Muscle layer of colon (tissue), 2 donors: ENCODE measurements around the gene CDKN2B-AS1.

ENCODE experiments used
- H3K27ac ChIP-seq: one replicate; pipeline ENCODE4 v1.7.0; 2013; ENCODE audit warnings: low read depth, mild to moderate bottlenecking, low read length, moderate library complexity
- H3K27me3 ChIP-seq, 2 donors: one replicate each; pipeline ENCODE4 v1.7.0; 2013; ENCODE audit warnings: low read length in 2 of 2, mild to moderate bottlenecking in 2 of 2; ENCODE audit not compliant: insufficient read depth in 2 of 2, control insufficient read depth in 1 of 2
- H3K36me3 ChIP-seq: one replicate; pipeline ENCODE4 v1.7.0; 2013; ENCODE audit warnings: mild to moderate bottlenecking, low read length; ENCODE audit not compliant: insufficient read depth
- H3K4me1 ChIP-seq: one replicate; pipeline ENCODE4 v1.7.0; 2013; ENCODE audit warnings: mild to moderate bottlenecking, low read length; ENCODE audit not compliant: insufficient read depth
- H3K4me3 ChIP-seq, 2 donors: one replicate each; pipeline ENCODE4 v1.7.0; 2013; ENCODE audit warnings: low read length in 2 of 2, low read depth in 1 of 2, mild to moderate bottlenecking in 1 of 2, moderate library complexity in 1 of 2
- H3K9ac ChIP-seq: one replicate; pipeline ENCODE4 v1.7.0; 2013; ENCODE audit warnings: low read length
- H3K9me3 ChIP-seq: one replicate; pipeline ENCODE4 v1.7.0; 2013; ENCODE audit warnings: mild to moderate bottlenecking, low read length
- donor health status: abdominal sarcoma.
- donor health status: Adenocarcinoma of cecum.

The CDKN2B-AS1 gene

DNA sequence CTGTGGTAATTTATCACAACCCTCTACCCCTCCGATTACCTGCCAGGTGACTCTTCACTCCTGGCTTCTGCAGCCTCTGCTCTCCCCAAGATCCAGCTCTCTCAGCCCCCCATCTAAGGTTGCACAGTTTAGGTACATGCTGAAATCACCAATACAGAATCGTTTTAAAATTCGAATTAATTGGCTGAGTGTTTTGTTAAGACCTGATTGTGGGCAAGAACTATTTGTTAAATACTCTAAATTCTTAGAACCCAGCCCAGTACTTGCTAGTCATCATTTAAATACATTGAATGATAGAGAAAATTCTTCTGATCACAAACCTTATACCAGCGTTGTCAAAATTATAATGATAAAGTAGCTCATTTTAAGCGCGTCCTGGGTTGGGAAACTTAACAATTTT, 162.0 kb downstream of the CDKN2B-AS1 start:
- Histone ChIP-seq H3K9ac (no peak overlapping the region), H3K27me3 (no peaks in the 10 kb centered on the region), H3K4me3 (no peak overlapping the region), H3K4me1 (peaks cover 8% of the 10 kb centered on the region), H3K27ac (no peak overlapping the region), H3K36me3 (no peaks in the 10 kb centered on the region), H3K9me3 (no peaks in the 10 kb centered on the region)

DNA sequence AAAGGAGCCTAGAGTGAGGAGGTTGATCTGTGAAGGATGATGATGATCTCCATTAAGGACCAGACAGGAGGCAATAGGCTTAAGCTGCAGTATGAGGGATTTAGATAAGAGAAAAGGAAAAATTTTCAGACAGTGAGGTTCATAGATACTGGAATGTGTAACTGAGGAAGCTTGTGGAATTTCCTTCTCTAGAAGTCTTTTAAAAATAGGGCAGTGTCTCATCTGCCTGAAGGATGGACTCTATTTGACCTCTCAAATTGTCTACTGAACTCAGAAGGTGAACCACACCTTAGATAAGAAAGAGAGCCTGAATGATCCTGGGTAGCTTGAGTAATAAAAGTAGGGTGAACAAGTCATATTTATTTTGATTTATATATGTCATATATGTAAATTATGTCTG, 162.7 kb downstream of the CDKN2B-AS1 start:
- Histone ChIP-seq H3K9ac (no peak overlapping the region), H3K4me3 (no peak overlapping the region), H3K27ac (no peak overlapping the region), H3K4me1 (peaks cover 8% of the 10 kb centered on the region), H3K9me3 (no peaks in the 10 kb centered on the region), H3K27me3 (no peaks in the 10 kb centered on the region), H3K36me3 (no peaks in the 10 kb centered on the region)

DNA sequence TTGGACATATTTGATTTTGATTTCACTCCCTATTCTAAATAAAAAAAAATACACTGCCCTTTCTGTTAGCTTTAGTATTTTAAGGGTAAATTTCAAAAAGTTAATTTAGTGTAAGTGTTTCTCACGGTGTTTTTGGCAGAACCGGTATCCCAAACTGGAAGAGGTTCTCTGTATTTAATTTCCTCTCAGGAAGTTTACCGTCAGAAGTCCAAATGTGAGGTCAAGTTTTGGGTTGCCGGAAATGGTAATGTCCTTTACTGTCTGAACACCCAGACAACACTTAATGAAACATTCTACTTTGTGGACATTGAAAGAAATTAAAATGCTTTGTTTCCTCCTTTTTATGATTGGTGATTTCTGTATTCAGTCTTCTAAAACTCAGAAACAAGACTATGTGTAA, 163.2 kb downstream of the CDKN2B-AS1 start:
- Histone ChIP-seq H3K9ac (no peak overlapping the region), H3K4me1 (peaks cover 8% of the 10 kb centered on the region), H3K9me3 (no peaks in the 10 kb centered on the region), H3K27ac (no peak overlapping the region), H3K36me3 (no peaks in the 10 kb centered on the region), H3K4me3 (no peak overlapping the region), H3K27me3 (no peaks in the 10 kb centered on the region)

DNA sequence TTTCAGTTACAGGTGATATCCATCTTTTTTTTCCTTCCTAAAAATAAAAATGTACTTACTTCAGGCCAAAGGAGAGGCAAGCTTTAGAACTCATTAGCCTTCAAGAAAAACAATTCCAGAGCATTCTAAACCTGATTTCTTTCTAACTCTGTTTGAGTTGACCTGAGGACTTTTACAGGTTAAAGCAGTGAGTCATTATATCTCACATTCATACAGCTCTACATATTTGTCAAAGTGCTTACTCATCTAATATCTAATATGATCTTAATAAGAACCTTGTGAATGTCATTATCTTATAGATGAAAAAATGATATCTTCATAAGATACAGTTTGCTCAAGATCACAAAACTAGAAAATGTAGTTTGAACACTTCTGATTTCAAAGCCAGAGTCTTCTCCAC, 163.7 kb downstream of the CDKN2B-AS1 start:
- Histone ChIP-seq H3K9ac (no peak overlapping the region), H3K4me3 (no peak overlapping the region), H3K36me3 (no peaks in the 10 kb centered on the region), H3K9me3 (no peaks in the 10 kb centered on the region), H3K4me1 (peaks cover 8% of the 10 kb centered on the region), H3K27me3 (no peaks in the 10 kb centered on the region), H3K27ac (no peak overlapping the region)

DNA sequence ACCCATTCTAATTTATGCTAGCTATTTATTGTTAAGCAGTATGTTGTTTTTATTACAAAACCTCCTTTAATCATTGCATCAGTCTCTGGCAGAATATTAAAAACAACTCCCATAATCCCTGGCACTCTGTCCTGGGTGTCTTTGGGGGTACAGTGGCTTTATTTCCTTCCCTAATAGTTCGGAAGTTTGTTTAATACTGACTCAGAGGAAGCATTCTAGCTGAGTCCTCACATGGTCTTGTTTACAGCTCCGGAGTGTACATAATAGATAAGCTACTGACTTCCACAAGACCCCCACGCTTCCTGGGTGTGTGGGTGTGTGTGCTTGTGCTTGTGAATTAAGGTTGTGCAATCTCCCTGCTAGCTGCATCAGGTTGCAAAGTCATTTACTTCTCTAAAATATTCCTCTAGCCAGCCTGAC, 164.3 kb downstream of the CDKN2B-AS1 start:
- no peaks in the 10 kb centered on the region for H3K36me3 ChIP-seq
- H3K4me1 ChIP-seq: peaks cover 8% of the 10 kb centered on the region
- H3K9me3 ChIP-seq: no peaks in the 10 kb centered on the region
- H3K27me3 ChIP-seq: no peaks in the 10 kb centered on the region
- H3K4me3 ChIP-seq: no peak overlapping the region
- H3K27ac ChIP-seq: no peak overlapping the region
- no peak overlapping the region for H3K9ac ChIP-seq

DNA sequence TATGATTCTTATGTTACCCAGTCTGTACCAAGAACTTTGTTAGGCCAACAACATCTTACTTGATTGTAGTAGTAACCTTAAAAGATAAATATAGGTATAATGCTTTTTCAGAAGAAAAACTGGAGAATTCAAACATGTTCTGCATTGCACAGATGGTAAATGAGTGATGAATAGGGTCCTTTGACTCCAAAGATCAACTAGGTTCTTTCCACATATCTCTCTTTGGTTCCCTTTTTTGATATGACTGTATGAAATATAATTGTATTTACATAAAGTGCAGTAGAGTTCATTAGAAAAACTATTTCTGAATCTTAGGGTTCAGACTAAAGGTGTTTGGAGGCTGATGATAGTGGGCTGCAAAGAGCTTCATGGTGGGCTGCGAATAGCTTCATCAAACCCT, 165.0 kb downstream of the CDKN2B-AS1 start:
- Histone ChIP-seq H3K4me3 (no peak overlapping the region), H3K4me1 (peaks cover 8% of the 10 kb centered on the region), H3K9me3 (no peaks in the 10 kb centered on the region), H3K36me3 (no peaks in the 10 kb centered on the region), H3K9ac (no peak overlapping the region), H3K27me3 (no peaks in the 10 kb centered on the region), H3K27ac (no peak overlapping the region)

DNA sequence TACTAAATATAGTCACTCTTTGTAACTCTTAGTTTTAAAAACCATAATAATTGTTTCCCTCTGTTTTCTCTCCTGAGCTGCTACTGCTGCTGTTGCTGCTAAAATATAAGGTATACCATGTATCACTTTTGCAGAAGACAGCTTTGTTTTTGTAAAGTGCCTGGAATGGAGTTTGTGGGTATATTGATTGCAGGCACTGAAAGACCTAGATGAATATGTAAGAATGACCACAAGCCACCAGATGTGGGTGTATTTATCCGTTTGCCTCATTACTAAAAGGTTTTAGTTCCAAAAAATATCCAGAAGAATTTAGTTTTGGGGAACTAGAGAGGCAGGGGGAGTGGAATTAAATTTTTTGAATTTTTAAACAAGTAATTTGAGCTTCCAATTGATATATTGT, 165.6 kb downstream of the CDKN2B-AS1 start:
- H3K4me1 ChIP-seq: peaks cover 8% of the 10 kb centered on the region
- no peaks in the 10 kb centered on the region for H3K9me3 ChIP-seq
- no peak overlapping the region for H3K9ac ChIP-seq
- H3K4me3 ChIP-seq: no peak overlapping the region
- H3K27me3 ChIP-seq: no peaks in the 10 kb centered on the region
- no peak overlapping the region for H3K27ac ChIP-seq
- H3K36me3 ChIP-seq: no peaks in the 10 kb centered on the region

DNA sequence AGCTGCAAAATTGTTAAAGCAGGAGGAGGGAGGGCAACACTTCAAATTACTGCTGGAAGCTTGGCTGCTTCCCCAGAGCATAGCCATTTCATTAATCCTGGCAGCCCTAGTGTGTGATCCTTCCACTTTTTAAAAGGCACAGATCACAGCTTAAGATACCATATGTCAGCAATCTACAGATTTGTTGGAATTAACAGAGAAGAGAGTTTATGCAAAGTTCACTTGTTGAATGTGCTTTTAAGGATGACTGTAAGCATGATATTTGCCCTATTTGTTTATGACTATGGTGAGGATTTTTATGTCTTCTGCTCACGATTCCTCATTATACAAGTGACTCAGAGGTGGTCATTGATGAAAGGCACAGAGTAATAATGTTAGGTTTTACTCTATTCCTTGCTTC, 170.6 kb downstream of the CDKN2B-AS1 start:
- no peaks in the 10 kb centered on the region for H3K9me3 ChIP-seq
- no peak overlapping the region for H3K9ac ChIP-seq
- no peak overlapping the region for H3K4me3 ChIP-seq
- H3K4me1 ChIP-seq: no peaks in the 10 kb centered on the region
- H3K27ac ChIP-seq: no peak overlapping the region
- H3K27me3 ChIP-seq: no peaks in the 10 kb centered on the region
- H3K36me3 ChIP-seq: no peaks in the 10 kb centered on the region

DNA sequence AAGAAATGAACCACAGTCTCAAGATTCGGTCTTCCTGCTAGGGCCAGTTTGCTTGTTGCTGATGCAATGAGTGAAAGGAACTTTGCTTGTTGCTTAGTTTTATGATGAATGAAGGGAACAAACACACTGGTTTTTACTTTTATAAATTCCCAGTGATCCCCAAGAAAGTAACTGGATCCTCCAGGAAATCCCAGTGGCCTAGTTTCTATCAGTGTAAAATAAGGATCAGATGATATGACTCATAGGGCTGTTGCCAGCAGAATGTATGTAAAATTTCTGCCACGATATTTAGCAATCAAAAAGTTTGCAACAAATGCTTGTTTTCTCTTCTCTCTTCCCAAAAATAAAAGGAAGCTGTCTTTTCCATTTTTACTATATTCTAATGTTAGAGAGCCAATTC, 174.7 kb downstream of the CDKN2B-AS1 start:
- Histone ChIP-seq H3K27me3 (no peaks in the 10 kb centered on the region), H3K4me1 (no peaks in the 10 kb centered on the region), H3K36me3 (no peaks in the 10 kb centered on the region), H3K27ac (no peak overlapping the region), H3K4me3 (no peak overlapping the region), H3K9ac (no peak overlapping the region), H3K9me3 (no peaks in the 10 kb centered on the region)

DNA sequence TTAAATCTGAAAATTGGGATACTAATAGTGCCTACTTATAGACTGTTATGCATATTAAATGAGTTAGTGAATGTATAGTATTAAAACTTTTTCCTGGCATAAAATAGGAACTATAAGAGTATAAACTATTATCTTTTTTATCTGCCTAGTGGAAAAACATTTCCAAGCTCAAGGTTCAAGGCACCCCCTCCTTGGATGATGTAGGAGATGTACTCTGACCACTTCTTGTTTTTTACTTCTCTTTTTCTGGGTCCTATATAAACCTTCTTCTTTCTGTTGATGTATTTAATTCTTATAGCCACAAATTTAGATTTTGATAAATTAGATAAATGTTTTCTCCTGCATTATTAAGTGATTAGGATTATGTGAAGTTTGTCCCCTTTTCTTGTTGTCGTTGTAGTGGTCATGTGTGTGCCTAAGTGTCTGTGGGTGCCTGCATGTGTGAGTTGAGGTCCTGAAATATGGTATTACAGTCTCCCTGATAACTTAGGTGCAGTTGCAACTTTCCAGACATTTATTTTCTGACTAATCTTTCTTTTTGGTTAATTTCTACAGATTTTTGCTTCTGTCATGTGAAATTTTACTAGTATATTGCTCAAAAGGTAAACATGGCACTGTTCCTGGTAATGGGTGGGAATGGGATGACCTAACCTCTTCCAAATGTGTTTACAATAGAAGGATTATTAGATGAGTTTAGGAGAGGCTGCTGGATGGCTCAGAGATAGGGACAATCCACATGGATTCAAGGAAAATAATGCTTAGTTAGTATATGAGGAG, 175.3 kb downstream of the CDKN2B-AS1 start:
- no peaks in the 10 kb centered on the region for H3K9me3 ChIP-seq
- no peak overlapping the region for H3K4me3 ChIP-seq
- no peak overlapping the region for H3K27ac ChIP-seq
- no peaks in the 10 kb centered on the region for H3K36me3 ChIP-seq
- H3K4me1 ChIP-seq: no peaks in the 10 kb centered on the region
- no peak overlapping the region for H3K9ac ChIP-seq
- no peaks in the 10 kb centered on the region for H3K27me3 ChIP-seq
